ELF-1 (cell line): ENCODE results near the gene TSNAX.
"Not testable (repeated sequence)": the region's sequence is repeated elsewhere in the genome, so short reads cannot be mapped to it uniquely, and the experiment has no call there.

ENCODE experiments used
- DNase-seq: peaks from one replicate; pipeline ENCODE4 v3.0.0-alpha.2; 2016; ENCODE audit warnings: low read depth, low spot score

Gene TSNAX, protein sequence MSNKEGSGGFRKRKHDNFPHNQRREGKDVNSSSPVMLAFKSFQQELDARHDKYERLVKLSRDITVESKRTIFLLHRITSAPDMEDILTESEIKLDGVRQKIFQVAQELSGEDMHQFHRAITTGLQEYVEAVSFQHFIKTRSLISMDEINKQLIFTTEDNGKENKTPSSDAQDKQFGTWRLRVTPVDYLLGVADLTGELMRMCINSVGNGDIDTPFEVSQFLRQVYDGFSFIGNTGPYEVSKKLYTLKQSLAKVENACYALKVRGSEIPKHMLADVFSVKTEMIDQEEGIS

DNA sequence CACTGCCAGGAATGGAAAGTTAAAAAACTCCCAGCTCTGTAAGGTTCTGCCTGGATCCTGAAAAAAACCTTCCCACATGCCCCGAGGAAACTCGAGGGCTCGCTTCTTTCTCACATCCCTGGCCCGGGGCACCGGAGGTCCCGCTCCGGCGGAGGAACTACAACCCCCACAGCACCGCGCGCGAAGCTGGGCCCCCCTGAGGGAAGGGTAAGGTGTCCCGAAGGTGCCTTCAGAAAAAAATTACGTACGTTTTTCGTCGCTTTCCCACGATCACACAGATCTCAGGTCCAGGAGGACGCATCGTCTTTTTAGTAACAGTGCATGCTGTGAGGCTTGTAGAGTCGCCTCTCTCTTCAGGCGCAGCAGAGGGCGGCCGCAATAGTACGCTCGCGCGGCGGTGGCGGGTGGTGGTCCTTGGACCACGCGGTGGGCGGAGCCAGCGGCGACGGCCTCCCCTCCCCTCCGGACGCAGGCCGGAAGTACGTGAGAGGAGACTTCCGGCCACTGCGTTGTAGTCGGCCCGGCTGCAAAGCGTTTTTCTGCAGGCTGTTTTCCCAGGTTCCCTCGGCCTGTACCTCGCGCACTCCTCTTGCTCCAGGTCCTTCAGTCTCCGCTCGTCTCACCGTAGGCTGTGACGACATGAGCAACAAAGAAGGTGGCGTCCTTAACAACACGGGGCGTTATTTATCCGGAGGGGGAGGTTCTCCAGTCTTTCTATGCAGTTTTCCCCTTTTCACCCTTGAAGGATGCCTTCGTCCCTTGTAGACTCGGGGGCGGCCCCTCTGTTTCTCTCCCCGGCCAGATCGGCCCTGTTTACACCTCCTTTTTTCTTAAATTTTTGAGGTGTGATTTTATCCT, at the start of gene TSNAX:
Gene TSNAX, plus strand, starts transcription at position 498 of the 858 bp plus-strand sequence. Its CDS starts 142 bp downstream, at position 640.
- peak; percentile 98 for DNase-seq

DNA sequence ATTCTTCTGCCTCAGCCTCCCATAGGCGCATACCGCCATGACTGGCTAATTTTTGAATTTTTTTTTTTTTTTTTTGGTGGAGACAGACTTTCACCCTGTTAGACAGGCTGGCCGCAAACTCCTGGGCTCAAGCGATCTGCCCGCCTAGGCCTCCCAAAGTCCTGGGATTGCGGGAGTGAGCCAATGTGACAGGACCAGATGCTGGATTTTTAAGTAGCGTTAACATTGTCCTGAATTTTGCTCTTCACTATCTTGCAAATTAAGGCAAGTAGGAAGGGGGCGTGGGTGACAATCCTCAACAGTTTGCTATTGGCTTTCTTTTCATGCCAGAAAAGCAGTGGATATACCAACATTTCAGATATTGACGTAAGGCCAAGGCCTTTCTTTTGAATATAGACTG, 49.7 kb upstream of the TSNAX start:
- peak; percentile 33 for DNase-seq

DNA sequence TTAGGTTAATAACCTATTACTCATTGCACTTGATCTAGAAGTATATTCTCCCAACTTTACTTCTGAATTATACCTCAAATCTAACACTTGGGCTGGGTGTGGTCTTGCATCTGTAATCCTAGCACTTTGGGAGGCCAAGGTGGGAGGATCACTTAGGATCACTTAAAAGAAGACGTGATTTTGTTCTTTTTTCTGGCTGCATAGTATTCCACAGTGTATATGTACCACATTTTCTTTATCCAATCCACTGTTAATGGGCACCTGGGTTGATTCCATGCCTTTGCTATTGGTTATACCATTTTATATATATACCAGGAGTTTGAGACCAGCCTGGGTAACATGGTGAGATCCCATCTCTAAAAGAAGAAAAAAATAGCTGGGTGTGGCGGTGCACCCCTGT, 48.5 kb upstream of the TSNAX start:
- DNase-seq, result no peak

DNA sequence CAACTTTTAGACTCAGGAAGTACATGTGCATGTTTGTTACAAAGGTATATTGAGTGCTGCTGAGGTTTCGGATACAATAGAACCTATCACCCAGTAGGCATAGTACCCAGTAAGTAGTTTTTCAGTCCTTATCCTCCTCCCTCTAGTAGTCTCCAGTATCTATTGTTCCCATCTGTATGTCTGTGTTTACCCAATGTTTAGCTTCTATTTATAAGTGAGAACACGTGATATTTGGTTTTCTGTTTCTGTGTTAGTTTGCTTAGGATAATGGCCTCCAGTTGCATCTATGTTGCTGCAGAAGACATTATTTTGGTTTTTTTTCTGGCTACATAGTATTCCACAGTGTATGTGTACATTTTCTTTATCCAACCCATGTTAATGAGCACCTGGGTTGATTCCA, 47.2 kb upstream of the TSNAX start:
- DNase-seq, result no peak

DNA sequence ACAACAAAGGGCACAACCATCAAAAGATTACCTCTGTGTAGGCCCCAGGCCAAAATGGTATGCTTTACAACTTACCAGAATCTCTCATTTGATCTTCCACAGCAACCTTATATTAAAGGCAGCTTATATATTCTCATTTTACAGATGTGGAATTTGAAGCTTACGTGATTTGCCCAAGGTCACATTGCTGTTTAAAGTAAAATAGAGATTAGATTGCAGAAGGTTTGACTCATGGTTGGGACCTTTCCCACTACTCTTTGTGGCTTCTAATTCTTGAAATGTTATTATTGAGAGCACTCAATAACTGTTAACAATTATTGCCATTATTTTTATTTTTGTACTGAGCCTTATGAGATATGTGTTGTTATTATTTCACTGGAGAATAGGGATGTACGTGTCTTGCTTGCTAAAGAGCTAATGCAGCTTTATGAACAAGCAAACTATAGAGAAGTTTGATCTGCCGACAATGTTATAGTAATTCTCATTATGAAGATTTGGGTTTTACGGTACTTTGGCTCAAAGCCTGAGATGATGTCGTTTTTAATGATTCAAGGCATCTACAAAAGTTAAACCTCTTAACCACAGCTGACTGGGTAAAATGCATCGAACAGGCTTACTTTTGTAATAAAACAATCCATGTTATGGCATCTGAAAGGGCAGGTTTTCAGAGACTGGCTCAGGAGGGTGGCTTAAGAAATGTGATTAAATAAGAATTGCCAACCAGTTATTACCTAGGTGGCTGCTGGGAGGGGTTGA, 43.3 kb upstream of the TSNAX start:
- DNase-seq, result no peak

DNA sequence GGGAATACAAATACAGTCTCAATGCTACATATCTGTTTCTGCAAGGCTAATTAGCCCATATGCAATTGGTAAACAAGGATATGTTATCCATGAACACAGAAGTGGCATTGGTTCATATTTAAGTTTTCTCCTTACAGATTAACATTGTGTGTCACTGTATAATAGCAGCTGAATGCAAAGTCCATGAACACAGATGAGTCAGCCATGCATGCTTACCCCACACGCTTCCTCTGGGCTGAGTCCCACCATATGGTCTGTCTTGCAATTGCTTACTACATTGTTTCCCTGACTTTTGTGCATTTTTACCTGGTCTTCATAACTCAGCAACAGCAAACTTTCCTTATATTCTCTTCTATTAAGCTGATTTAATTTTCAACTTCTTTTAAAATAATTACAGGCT, 41.5 kb upstream of the TSNAX start:
- no peak for DNase-seq

DNA sequence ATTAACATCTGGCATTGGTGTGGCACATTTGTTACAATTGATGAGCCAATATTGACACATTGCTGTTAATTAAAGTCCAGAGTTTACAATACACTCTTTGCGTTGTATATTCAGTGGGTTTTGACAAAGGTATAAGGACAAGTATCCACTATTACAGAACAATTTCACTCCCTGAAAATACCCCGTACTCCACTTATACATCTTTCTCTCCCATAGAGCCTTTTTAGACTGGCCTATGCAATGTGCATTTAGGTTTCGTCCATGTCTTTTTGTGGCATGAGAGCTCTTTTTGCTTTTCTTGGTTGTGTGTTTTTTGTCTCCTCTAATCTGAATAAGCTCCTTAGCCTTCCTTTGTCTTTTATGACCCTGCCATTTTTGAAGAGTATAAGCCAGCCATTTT, 40.6 kb upstream of the TSNAX start:
- no peak for DNase-seq

DNA sequence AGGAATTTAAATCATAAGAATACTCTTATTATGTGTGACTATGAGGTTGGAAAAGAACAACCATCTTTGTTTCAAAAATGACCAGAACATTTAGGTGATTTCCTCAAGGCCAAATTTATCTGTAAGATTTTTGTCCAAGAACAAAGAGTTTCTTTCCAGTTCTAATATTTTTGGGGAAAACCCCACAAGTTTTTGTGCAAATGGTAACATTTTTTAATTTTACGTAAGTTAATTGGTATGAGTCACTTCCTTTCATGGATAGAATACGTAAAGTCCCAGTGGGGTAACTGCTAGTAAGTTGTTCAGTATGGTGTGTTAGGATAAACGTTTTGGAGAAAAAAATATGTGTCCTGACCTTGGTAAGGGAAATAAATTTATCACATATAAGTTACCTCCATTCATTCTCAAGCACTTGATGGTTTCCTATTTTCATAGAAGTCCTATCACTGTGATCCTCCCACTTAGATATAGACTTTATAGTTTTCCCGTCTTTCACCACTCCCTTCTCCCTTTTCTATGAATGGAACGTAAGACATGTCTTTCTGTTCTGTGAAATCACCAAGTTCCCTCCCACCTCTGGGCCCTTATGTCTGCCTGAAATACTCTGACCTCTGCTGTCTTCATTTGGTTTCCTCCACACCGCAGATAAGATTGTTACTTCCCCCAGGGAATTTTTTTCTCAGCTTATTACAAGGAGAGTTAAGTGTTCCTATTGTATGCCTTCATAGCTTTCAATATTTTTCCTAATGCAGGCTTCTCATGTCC, 34.9 kb upstream of the TSNAX start:
- no peak for DNase-seq

DNA sequence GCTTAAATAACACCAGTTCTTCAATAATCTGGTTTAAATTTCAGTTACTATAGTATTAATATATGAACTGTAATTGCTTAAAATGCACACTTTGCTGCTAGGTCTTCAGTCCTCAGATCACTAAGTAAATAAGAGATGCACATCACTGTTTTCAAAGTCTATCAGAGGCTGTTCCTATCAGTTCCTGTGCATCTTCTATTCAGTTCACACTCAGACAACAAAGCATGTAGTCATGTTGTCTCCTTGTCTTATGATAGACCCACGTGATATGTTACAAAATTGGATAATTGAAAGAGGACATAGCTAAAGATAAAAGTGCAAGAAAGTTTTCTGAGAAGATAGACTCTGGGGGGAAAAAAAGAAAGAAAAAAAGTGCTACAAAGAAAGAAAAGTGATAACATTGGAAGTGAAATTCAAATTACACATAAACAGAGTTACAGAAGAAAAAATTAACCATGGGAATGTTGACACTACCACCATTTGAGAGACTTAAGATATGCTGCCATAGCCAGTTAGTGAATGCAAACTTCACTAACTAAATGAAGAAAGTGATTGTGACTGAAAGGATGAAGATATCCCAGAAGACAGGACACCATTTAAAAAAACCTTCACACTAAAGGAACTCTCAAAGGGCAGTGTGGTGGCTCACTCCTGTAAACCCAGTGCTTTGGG, 33.9 kb upstream of the TSNAX start:
- DNase-seq, result no peak

DNA sequence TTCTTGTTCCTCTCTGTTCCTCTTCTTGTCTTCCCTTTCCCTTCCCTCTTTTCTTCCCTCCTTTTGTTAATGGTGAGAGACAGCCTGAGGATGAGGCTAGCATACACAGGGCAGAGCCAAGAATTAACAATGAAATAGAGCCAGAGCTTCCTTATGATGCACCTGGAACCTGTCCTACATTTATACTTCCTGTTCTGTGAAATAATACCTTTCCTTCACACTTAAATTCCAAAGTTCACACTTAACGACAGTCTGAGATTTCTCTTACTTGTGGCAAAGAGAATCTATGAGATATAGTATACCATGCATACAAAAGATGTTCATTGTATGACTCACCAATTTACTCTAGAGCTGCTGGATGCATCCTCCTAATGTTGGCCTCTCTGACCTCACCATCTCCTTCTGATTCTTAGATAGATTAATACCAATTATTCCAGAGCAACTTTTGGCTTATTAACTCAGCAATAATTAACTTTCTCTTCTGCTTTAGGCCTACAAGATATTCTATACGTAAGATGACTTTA, 30.8 kb upstream of the TSNAX start:
- DNase-seq, result no peak

DNA sequence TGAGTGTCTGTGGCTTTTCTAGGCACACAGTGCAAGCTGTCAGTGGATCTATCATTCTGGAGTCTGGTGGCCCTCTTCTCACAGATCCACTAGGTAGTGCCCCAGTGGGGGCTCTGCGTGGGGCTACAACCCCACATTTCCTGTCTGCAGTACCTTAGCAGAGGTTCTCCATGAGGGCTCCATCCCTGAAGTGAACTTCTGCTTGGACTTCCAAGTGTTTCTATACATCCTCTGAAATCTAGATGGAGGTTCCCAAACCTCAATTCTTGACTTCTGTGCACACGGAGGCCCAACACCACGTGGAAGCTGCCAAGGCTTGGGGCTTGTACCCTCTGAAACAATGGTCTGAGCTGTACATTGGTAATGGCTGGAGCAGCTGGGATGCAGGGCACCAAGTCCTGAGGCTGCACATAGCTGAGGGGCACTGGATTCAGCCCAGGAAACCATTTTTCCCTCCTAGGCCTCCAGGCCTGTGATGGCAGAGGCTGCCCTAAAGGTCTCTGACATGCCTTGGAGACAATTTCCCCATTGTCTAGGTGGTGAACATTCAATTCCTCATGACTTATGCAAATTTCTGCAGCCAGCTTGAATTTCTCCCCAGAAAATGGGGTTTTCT, 29.2 kb upstream of the TSNAX start:
- no peak for DNase-seq

DNA sequence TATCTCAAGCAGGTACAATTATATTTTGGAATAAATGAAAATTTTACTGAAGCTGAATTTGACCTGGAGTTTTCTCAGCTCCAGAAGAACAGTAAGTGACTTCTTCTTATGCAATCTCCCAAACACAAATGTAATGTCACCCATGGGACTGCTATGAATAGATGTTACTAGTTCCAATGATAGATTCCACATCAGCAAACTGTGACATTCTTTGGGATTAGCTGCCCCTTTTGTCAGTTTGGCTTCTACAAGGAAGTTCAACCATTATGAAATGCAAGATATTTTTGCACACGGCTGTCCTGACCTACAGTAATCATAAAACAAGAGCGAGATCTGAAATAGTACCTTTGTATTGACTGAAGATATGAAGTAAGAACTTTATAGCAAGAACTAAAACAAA, 27.8 kb upstream of the TSNAX start:
- no peak for DNase-seq

DNA sequence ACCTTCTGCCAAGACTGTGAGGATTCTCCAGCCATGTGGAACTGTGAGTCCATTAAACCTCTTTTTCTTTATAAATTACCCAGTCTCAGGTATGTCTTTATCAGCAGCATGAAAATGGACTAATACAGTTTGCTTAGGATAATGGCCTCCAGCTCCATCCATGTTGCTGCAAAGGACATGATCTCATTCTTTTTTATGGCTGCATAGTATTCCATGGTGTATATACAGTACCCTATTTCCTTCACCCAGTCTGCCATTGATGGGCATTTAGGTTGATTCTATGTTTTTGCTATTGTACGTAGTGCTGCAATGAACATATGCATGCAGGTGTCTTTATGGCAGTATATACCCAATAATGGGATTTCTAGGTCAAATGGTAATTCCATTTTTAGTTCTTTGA, 25.3 kb upstream of the TSNAX start:
- not testable (repeated sequence) for DNase-seq

DNA sequence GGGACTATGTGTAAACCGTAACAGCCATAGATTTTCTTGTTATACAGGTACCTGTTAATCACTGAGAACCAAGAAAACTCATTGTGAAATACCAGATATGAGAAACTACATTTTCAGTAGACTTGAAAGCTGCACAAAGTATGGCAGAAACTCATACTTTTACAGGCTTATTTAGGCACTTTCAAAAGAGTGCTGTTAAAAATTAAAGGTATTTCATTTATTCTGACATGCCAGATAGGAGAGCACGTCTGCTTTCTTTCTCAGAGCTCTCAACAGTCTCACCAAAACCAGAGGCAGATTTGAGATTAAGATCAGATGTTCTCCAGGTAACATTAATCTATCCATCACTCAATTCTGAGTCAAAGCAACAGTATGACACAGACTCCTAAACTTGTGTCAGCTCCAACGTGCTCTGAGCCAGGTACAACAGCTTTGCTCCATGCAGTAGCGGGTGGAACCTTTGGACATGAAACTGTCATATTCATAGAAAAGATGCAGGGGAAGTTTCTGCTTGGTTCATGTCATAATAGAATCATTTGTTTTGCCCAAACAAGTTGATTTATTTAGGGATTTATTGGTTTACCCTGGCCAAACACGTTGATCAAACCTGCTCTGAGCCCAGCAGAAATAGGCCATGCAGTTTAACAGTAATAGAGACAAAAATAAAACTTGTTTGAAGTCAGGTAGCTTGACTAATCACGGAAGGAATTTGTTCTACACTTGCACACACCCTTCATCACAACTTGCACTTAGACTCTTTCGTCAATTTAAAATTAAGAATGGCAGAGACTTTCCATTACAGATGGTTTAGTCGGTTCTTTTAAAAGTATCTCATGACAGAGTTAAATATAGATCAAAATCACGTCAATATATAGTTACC, 20.8 kb upstream of the TSNAX start:
- no peak for DNase-seq

DNA sequence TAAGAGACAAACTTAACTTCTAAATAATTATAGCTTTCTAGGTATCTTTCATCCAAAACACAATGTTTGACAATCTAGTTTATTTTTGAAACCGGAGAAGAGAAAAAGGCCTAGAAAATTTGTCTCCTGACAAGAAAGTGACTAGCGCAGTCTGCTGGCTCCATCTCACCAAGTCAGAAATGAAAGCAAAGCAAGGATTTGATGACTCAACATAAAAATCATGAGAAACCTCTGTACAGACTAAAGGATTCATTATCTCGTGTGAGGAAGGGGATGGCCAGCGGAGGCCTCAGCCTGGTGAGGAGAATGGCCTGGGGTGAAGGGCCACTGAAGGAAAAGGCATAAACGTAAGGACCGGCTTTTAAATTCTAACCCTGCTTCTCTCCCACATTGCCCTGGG, 20.0 kb upstream of the TSNAX start:
- DNase-seq, result no peak

DNA sequence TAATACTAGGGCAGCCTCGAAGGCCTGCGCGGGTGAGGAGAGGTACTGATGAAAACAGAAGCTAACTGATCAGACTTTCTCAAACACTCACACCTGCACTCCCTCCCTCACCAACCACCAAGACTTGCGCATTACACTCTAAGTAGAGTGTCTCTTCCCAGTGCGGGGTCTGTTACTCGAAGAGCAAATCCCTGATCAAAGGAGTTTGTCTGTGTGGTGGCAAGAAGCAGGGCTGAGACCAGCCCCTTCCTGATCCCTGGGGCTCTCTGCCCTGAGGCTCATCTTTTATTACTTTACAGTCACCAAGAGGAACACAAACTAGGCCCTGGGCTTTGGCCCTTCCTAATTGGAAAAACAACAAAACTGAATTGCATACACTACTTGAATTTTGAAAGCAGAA, 19.5 kb upstream of the TSNAX start:
- peak; percentile 89 for DNase-seq

DNA sequence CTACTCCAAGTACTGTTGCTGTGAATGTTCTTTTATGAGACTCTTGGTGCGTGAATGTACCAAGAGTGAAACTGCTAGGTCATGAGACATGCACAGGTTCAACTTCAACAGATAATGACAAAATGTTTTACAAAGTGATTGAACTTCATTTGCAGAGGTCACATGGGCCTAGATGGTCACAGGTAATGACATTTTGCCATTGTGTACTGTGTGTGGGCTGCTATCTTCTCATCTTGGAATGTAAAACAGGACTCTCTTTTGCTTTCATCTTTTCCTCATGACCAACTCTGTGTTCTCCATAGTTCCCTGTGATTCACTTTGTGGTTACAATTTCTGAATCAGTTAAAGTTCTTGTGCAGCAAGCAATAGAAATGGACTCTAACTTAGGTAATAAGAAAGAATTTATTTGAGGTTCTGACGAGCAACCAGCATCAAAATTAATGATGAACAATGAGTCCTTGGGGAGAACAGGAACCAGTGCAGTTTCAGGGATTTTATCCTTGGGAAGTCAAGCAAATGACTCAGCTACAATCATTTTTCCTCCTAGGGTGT, 16.2 kb upstream of the TSNAX start:
- DNase-seq, result no peak

DNA sequence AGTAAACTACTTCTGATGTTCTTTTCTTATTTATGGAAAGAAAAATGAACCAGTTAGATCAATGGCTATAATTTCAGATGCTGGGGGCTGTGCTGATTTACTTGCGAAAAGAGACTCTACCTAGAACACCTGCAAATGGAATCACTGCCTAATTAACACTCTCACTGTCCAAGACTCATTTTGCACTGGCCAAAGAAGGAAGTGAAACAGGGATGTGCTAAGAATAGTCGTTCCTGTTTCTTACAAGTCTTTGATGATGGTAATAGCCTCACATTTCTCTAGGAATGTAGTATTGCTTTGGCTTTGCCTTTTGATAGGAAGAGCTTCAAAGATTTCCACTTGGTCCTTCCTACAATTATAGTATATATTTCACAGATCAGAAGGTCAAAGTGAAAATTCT, 12.7 kb upstream of the TSNAX start:
- DNase-seq, result no peak

DNA sequence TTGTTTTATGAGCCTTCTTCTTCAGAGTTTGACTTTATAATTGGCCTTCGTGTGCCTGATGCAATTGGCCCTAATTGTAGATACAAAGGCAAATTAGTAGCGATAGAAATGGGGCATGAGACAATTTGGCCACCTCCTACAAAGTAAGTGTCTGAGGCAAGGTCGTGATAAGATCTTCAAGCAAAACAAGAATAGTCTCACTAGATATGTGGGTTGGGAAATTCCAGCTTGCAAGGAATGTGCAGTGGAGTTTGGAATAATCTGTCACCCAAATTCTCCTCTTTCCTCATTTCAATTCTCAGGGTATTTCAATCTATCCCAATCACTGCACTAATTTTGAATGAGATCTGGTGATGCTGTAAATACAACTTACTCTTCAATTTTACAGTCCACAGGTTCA, 11.4 kb upstream of the TSNAX start:
- DNase-seq, result no peak
